Progenitor cell of endocrine pancreas (in vitro differentiated cells): ENCODE measurements around the gene PTPRU. TPM values are rescaled to one million over a fixed set of nuclear protein-coding genes. Genes with fewer than 3 reads are reported as not detected.
A peak's percentile ranks its signal among the peaks of the same experiment; 100 is the strongest.

Source experiments
- DNase-seq: peaks from one replicate; pipeline ENCODE4 v3.0.0; 2021; ENCODE audit warnings: low spot score; ENCODE audit not compliant: unreplicated experiment
- H3K27ac Mint-ChIP-seq: 2 replicates; pipeline ENCODE4 v1.8.0; 2021; ENCODE audit warnings: mild to moderate bottlenecking, moderate library complexity, mixed read lengths
- H3K27me3 Mint-ChIP-seq: 2 replicates; pipeline ENCODE4 v1.8.0; 2021; ENCODE audit warnings: mixed read lengths
- H3K36me3 Mint-ChIP-seq: 2 replicates; pipeline ENCODE4 v1.8.0; 2022; ENCODE audit warnings: mixed read lengths; ENCODE audit not compliant: insufficient read depth
- H3K4me1 Mint-ChIP-seq: 2 replicates; pipeline ENCODE4 v1.8.0; 2021; ENCODE audit warnings: low read depth, mixed read lengths
- H3K4me3 Mint-ChIP-seq: 2 replicates; pipeline ENCODE4 v1.8.0; 2021; ENCODE audit warnings: low read depth, mild to moderate bottlenecking, moderate library complexity, mixed read lengths
- H3K9me3 Mint-ChIP-seq: 2 replicates; pipeline ENCODE4 v1.8.0; 2021; ENCODE audit warnings: low read depth, mixed read lengths
- CTCF ChIP-seq: fragments of 200-600 bp; sonication (generic); IDR thresholded peaks from one replicate; pipeline ENCODE4 v1.5.0; 2021; ENCODE audit warnings: antibody characterized with exemption, mild to moderate bottlenecking; ENCODE audit not compliant: unreplicated experiment
- total RNA-seq: library from RNA; stranded (reverse); gene quantifications from 2 replicates; pipeline ENCODE4 v1.2.1, GENCODE V29; 2021

The PTPRU gene
- total RNA-seq, 1 donor from 2014 or later = 79.4 TPM

- Mint-ChIP-seq H3K9me3 (no peaks in the 10 kb centered on the region), H3K27ac (peak overlapping the region; percentile 38), H3K27me3 (no peaks in the 10 kb centered on the region), H3K4me3 (no peak overlapping the region), H3K4me1 (peaks cover 19% of the 10 kb centered on the region), H3K36me3 (peaks cover 18% of the 10 kb centered on the region)
- no peak for DNase-seq
- no peak for TF ChIP-seq CTCF
Measured at GRCh38 chr1:29267321-29268070, 31.2 kb downstream of the PTPRU start.

GRCh38 chr1:29269382-29269781, 33.1 kb downstream of the PTPRU start:
- Mint-ChIP-seq H3K36me3 (peaks cover 11% of the 10 kb centered on the region), H3K27ac (no peak overlapping the region), H3K4me1 (peaks cover 20% of the 10 kb centered on the region), H3K27me3 (no peaks in the 10 kb centered on the region), H3K9me3 (no peaks in the 10 kb centered on the region), H3K4me3 (no peak overlapping the region)
- TF ChIP-seq CTCF = no peak
- DNase-seq = no peak

GRCh38 chr1:29270929-29271521, 34.7 kb downstream of the PTPRU start:
- Mint-ChIP-seq H3K4me3 (no peak overlapping the region), H3K9me3 (no peaks in the 10 kb centered on the region), H3K4me1 (peaks cover 20% of the 10 kb centered on the region), H3K27ac (peak overlapping the region; percentile 94), H3K36me3 (peaks cover 12% of the 10 kb centered on the region), H3K27me3 (no peaks in the 10 kb centered on the region)
- TF ChIP-seq CTCF = no peak
- DNase-seq = no peak

GRCh38 chr1:29271724-29272123, 35.4 kb downstream of the PTPRU start:
- peaks cover 2% of the 10 kb centered on the region for H3K9me3 Mint-ChIP-seq
- H3K36me3 Mint-ChIP-seq = peaks cover 13% of the 10 kb centered on the region
- H3K27ac Mint-ChIP-seq = peak overlapping the region; percentile 94
- DNase-seq = peak; percentile 50
- no peaks in the 10 kb centered on the region for H3K27me3 Mint-ChIP-seq
- no peak overlapping the region for H3K4me3 Mint-ChIP-seq
- TF ChIP-seq CTCF = no peak
- peaks cover 20% of the 10 kb centered on the region for H3K4me1 Mint-ChIP-seq

- H3K36me3 Mint-ChIP-seq = peaks cover 19% of the 10 kb centered on the region
- peak overlapping the region; percentile 94 for H3K27ac Mint-ChIP-seq
- no peak overlapping the region for H3K4me3 Mint-ChIP-seq
Measured at GRCh38 chr1:29272147-29272907, 36.0 kb downstream of the PTPRU start.

More at GRCh38 chr1:29272147-29272907, 36.0 kb downstream of the PTPRU start:
- Mint-ChIP-seq H3K4me1 (peaks cover 20% of the 10 kb centered on the region), H3K9me3 (peaks cover 4% of the 10 kb centered on the region), H3K27me3 (no peaks in the 10 kb centered on the region)
- TF ChIP-seq CTCF = no peak
- no peak for DNase-seq
